Measurements from ENCODE around the gene CRADD. TPM values are rescaled to one million over a fixed set of nuclear protein-coding genes. Genes with fewer than 3 reads are reported as not detected.

Gene CRADD
- total RNA-seq, 4 donors from 2014 or later = 23.5 to 35.3 (median 26.1) TPM

- Histone ChIP-seq H3K9me3 (no peaks in the 10 kb centered on the region), H3K4me3 (peak overlapping the region in 2 of 4 donors; percentile 5 to 7), H3K4me1 (peaks cover 20 to 40% (median 29%) of the 10 kb centered on the region in 4 donors), H3K27ac (replicated peaks in 1 of 4) (peak overlapping the region; percentile 75 to 80 (median 77)), H3K36me3 (no peaks in the 10 kb centered on the region), H3K27me3 (no peaks in the 10 kb centered on the region)
- no peak for DNase-seq (ENCODE audit: extremely low spot score)
- 28% methylated on average over 4 of the region's 4 CpGs for WGBS
- TF ChIP-seq POLR2AphosphoS5 (IDR thresholded peaks at IDR 0.05) = peak in 1 of 2 donors; percentile 59
- TF ChIP-seq POLR2A (IDR thresholded peaks at IDR 0.05; ENCODE audit: low read depth) = no peak
- intact Hi-C loops (cut with DNase I) = no loop called here
Observed at GRCh38 chr12:93803424-93803807, 126.2 kb downstream of the CRADD start.

GRCh38 chr12:93804392-93805179 lies 127.4 kb downstream of the CRADD start:
- Histone ChIP-seq H3K4me3 (no peak overlapping the region), H3K27me3 (no peaks in the 10 kb centered on the region), H3K4me1 (peaks cover 27 to 38% (median 35%) of the 10 kb centered on the region in 4 donors), H3K9me3 (no peaks in the 10 kb centered on the region), H3K36me3 (no peaks in the 10 kb centered on the region), H3K27ac (replicated peaks in 1 of 4) (peak overlapping the region; percentile 75 to 80 (median 77))
- no peak for DNase-seq (ENCODE audit: extremely low spot score)
- 77% methylated on average over 5 of the region's 5 CpGs for WGBS
- TF ChIP-seq POLR2AphosphoS5 (IDR thresholded peaks at IDR 0.05) (no peak), EP300 (IDR thresholded peaks at IDR 0.05) (no peak), CTCF (IDR thresholded peaks at IDR 0.05) (no peak), POLR2A (IDR thresholded peaks at IDR 0.05; ENCODE audit: low read depth) (no peak)
- intact Hi-C loops (cut with DNase I) = no loop called here

DNA sequence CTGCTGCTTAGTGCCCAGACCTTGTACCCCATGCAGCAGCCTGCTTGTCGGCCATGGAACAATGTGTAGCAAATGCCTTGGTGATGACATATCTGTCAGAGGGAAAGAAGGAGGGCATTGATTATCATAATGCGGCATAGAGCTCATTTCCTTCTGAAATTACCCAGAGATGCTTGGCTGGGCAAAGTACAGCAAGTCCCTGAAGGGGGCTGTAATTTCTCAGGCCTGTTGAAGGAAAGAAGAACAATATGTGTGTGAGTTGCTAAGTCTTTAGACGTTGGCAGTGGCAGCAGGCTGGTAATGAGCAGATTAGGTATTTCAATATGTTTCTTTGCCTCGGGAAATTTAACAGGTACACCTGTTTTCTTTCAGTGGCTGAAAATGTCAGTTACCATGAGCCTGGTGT lies 128.6 kb downstream of the CRADD start:
- Histone ChIP-seq H3K27me3 (no peaks in the 10 kb centered on the region), H3K4me3 (no peak overlapping the region), H3K27ac (replicated peaks in 1 of 4) (peak overlapping the region in 3 of 4 donors; percentile 7 to 79 (median 75)), H3K4me1 (peaks cover 36 to 50% (median 41%) of the 10 kb centered on the region in 4 donors), H3K36me3 (no peaks in the 10 kb centered on the region), H3K9me3 (no peaks in the 10 kb centered on the region)
- TF ChIP-seq POLR2AphosphoS5 (IDR thresholded peaks at IDR 0.05) (peak; percentile 23 to 50), EP300 (IDR thresholded peaks at IDR 0.05) (no peak)
- 86% methylated on average over 4 of the region's 4 CpGs for WGBS
- DNase-seq (ENCODE audit: extremely low spot score) = no peak
- intact Hi-C loops (cut with DNase I) = no loop called here

- 72% methylated on average over 2 of the region's 2 CpGs for WGBS
- no peak overlapping the region for H3K4me3 ChIP-seq
- TF ChIP-seq CTCF (IDR thresholded peaks at IDR 0.05) = no peak
- TF ChIP-seq EP300 (IDR thresholded peaks at IDR 0.05) = no peak
- no peak for TF ChIP-seq POLR2A (IDR thresholded peaks at IDR 0.05; ENCODE audit: low read depth)
- no peak for TF ChIP-seq POLR2AphosphoS5 (IDR thresholded peaks at IDR 0.05)
- H3K9me3 ChIP-seq = no peaks in the 10 kb centered on the region
- intact Hi-C loops (cut with DNase I) = no loop called here
- H3K27ac ChIP-seq (replicated peaks in 1 of 4) = peak overlapping the region in 1 of 4 donors; percentile 89
- no peaks in the 10 kb centered on the region for H3K36me3 ChIP-seq
- peaks cover 40 to 61% (median 54%) of the 10 kb centered on the region in 4 donors for H3K4me1 ChIP-seq
- DNase-seq (ENCODE audit: extremely low spot score) = no peak
- H3K27me3 ChIP-seq = no peaks in the 10 kb centered on the region
Observed at GRCh38 chr12:93807354-93807753, 130.2 kb downstream of the CRADD start.

GRCh38 chr12:93808169-93808899 lies 131.2 kb downstream of the CRADD start:
- intact Hi-C loops (cut with DNase I) = no loop called here
- 91% methylated on average over 6 of the region's 6 CpGs for WGBS
- TF ChIP-seq CTCF (IDR thresholded peaks at IDR 0.05) = no peak
- no peak for TF ChIP-seq POLR2A (IDR thresholded peaks at IDR 0.05; ENCODE audit: low read depth)
- TF ChIP-seq POLR2AphosphoS5 (IDR thresholded peaks at IDR 0.05) = no peak
- TF ChIP-seq EP300 (IDR thresholded peaks at IDR 0.05) = no peak

More at GRCh38 chr12:93808169-93808899, 131.2 kb downstream of the CRADD start:
- H3K27me3 ChIP-seq = no peaks in the 10 kb centered on the region
- H3K4me3 ChIP-seq = no peak overlapping the region
- H3K36me3 ChIP-seq = no peaks in the 10 kb centered on the region
- peak overlapping the region in 3 of 4 donors; percentile 82 to 89 (median 87) for H3K27ac ChIP-seq (replicated peaks in 1 of 4)
- no peaks in the 10 kb centered on the region for H3K9me3 ChIP-seq
- no peak for DNase-seq (ENCODE audit: extremely low spot score)
- peaks cover 39 to 61% (median 54%) of the 10 kb centered on the region in 4 donors for H3K4me1 ChIP-seq
